NCI-H526 (cell line): ENCODE data around the gene CACNA1B.
"Not testable (repeated sequence)": the region's sequence is repeated elsewhere in the genome, so short reads cannot be mapped to it uniquely, and the experiment has no call there.

Experiments
- DNase-seq, 2 experiments: peaks; one replicate each; lab custom pipeline; 2025; lab: John Stamatoyannopoulos, UW

CACNA1B gene

GRCh38 chr9:138099803-138100598 lies 222.4 kb downstream of the CACNA1B start:
- DNase-seq: no peak

- peak in 1 of 2 experiments; percentile 60 for DNase-seq
Observed at GRCh38 chr9:138100711-138101350, 223.2 kb downstream of the CACNA1B start.

GRCh38 chr9:138101444-138102234 lies 224.1 kb downstream of the CACNA1B start:
- no peak for DNase-seq

DNA sequence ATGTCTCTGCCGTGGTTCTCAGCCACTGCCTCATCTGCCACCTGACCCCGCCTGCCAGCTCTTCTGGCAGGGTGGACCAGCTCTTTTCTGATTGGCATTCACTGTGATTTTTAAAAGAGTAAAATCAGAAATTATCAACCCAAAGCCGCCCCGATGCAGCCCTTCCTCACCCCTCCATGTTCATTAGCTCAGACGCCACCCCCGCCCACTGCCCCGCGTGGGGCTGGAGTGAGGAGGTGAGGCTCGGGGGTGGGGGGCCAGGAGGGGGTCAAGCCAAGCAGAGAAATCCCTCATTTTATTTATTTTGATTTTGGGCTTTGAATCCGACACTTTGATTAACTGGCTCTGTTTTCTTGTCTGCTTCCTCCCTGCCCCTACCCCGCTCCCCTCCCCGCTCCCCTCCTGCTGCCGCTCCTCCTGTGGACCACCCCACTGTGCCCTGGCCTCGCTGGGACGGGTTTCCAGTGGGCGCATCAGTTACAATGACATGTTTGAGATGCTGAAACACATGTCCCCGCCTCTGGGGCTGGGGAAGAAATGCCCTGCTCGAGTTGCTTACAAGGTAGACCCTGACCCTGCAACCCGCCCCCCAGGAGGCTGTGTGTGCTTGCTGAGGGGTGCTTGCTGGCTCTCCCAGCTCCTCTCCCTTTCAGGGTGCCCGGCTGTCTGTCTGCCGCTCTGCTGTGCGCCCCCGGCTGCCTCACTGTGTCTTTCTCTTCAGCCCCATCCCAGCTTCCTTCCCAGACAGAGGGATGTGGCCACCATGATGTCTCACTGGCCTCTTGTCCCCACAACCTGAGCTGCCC lies 224.9 kb downstream of the CACNA1B start:
- DNase-seq: no peak

DNA sequence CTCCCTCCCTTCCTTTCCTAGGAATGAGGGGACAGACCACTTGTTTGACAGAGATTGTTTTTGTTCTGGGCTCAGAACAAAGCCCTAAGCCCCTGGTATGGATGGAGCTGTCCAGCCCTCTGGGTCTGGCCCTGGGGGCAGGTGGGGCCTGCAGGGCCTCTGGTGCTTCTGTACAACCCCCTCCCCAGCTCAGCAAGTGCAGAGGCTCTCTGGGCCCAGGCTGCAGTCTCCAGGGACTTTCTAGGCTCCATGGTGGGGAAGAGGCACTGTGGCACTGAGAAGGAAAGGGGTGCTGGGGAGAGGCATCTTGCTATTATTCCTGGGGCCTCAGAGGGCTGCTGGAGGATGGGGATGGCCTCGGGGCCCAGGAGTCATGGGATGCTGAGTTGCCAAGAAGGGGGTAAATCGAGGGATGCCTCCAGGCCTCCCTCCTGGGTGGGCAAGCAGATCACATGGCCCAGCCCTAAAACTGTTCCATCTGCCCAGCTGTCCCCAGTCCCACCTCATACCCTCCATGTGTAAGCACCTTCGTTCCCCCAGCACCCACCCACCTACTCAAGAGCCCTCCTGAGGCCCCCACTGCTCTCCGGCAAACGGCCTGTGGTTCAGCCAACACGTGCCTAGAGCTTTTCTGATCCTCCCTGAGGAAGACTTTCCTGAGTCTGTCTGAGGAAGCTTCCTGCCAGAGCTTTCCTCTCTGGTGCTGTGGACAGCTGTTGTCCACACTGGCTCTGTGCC lies 225.7 kb downstream of the CACNA1B start:
- DNase-seq: no peak

GRCh38 chr9:138103849-138104206 lies 226.2 kb downstream of the CACNA1B start:
- no peak for DNase-seq

DNA sequence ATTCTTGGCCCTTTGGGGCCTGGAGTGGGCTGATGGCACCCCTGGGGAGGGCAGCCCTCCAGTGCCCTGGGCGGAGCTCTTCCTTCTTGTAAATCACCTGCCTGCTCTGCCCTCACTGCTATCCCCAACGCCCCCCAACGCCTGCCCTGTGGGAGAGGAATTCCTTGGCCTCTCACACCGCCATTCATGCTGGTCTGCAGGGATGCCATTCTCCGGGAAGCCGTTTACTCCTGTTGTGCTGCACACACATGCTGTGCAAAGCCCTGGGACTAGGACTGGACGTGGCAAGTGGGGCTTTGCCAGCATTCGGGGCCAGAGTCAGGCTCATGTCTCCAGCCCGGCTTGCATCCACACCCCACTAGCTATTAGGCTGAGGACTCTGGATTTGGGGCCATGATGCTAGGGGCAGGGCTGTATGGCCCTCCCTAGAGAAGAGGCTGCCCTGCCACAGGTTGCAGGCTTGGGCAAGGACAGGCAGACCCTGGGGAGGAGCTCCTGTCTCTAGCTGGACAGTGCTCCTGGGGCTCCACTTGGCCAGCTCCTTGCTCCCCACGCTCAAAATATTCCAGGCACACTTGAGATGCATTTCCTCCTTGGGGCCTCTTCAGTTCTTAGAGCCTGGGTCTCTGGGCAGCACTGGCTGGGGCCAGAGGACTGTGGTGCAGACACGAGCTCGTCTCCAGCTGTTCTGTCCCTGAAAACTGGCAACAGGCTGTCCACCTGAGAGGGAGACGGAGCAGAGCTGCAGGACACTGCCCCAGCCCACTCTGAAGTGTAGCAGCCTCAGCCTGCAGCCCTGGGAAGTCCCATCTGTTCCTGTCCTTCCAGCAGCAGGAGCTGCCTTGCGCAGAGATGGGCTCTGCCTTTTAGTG lies 226.9 kb downstream of the CACNA1B start:
- DNase-seq: no peak

GRCh38 chr9:138105123-138105415 lies 227.5 kb downstream of the CACNA1B start:
- DNase-seq: no peak

DNA sequence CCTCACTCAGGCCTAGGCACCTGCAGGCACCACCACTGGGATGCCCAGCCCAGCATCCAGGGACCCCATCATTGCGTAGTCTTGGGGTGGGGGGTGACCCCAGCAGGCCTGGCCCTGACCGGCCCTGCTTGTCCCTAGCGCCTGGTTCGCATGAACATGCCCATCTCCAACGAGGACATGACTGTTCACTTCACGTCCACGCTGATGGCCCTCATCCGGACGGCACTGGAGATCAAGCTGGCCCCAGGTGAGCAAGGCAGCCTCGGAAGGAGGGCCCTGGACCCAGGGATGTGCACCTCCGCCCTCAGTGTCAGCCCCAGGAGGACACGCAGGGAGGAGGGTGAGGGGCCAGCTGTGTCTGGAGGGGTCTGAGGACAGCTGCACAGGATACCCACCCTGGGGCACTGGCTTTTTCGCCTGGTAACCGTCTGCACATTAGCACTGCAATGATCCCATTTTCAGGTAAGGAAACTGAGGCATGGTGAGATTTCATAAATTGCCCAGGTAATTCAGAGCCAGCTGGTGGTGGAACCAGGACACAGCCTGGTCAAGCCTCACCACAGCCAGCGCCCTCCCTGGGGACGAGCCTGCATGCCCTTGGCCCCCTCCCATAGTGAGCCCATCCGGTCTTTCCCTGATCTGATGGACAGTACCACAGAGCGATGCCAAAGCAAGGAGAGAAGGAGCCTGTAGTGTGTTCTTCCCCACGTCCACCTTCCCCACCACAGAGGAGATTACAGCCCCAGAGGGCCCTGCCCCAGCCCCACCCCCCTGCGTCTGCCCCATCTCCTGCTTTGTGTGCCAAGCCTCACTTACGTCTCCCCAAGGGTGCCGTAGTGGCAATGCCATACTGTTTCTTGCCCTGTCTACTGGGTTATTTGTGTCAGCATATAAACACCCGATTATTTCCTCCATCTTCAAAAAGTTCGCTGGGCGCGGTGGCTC lies 228.3 kb downstream of the CACNA1B start:
- DNase-seq: no peak

DNA sequence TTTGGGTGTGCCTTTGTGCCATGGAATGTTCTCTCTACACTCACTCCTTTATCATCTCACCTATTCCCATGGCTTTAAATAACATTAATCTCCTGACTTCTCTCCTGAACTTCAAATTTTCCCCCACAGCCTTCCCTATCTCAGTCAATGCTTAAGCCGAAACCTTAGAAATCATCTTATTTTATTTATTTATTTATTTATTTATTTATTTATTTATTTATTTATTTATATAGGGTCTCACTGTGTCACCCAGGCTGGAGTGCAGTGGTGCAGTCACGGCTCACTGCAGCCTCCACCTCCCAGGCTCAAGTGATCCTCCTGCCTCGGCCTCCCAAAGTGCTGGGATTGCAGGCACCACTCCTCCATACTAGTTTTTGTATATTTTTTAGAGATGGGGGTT lies 229.5 kb downstream of the CACNA1B start:
- not testable (repeated sequence) for DNase-seq

GRCh38 chr9:138111607-138112006 lies 234.0 kb downstream of the CACNA1B start:
- no peak for DNase-seq

- no peak for DNase-seq
Observed at GRCh38 chr9:138112090-138112748, 234.6 kb downstream of the CACNA1B start.

- no peak for DNase-seq
Observed at GRCh38 chr9:138112791-138113600, 235.4 kb downstream of the CACNA1B start.

- peak in 1 of 2 experiments; percentile 12 for DNase-seq
Observed at GRCh38 chr9:138113701-138114325, 236.2 kb downstream of the CACNA1B start.

DNA sequence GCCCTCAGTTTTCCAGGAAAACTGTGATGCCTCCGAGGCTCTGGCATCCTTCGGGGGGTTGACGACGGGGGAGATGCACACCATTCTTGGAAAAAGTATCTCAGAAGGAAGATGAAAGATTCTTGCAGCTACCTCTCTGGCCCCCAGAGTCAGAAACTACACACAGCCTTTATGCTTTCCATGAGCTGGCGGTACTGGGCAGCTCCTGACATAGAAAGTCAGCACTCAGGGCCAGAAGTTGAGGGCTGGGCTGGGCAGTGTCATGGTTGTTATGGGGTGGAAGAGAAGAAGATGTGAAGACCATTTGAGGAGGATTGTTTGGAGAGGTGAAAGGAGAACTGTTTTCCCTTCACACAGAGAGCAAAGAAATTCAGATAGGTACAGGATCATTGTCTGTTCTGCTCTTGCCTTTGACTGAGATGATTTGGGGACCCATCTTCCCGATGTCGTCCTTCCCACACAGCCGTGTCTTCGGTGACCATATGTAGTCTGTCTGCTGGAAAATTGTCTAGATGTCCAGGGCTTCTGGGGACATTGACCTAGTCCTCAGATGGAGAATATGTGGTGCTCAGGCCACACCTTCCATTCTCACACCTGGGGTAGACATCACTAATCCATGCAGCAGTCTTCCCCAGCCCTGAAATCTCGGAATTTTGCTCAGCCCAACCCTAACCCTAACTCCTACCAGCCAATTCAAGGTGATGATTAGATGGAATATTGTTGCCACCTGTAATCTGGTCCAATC lies 237.1 kb downstream of the CACNA1B start:
- DNase-seq: no peak

DNA sequence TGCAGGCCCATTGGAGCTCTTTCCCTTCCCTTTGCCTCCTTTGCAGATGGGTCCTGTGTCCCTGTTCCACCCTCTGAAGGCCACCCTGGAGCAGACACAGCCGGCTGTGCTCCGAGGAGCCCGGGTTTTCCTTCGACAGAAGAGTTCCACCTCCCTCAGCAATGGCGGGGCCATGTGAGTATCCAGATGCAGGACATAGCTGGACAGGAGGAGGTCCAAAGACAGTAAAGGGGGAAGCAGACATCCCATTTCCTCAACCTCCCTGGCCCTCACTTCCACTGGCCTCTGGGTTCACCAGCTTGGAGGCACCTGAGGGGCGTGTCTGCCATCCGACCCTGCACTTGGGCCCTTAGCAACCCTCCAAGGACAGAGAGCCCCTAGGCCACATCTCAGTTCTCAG lies 237.9 kb downstream of the CACNA1B start:
- no peak for DNase-seq

DNA sequence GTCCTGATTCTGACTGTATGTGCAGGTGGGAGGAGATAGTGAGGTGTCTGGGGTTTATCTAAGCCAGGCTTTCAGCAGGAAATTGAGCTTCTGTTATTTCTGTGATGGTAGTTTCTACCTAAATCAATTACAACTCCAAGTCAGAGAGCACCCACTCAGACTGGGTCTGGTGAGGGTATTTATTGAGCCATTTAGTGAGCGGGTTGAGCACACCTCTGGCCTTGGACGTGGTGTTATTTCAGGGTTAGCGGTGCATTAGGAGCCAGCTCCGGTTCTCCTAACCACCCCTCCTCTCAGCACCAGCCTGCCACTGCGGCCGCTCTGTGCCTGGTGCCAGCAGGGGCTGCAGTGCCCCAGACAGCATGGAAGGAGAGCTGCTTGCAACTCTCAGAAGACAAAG lies 238.9 kb downstream of the CACNA1B start:
- no peak for DNase-seq
